Ovary (tissue), 1 donor: ENCODE measurements around the gene PRKG1.

Experiments
- EP300 ChIP-seq: sonication (generic); formaldehyde crosslinking; IDR thresholded peaks from one replicate; pipeline ENCODE4 v1.6.1; 2017; ENCODE audit warnings: antibody characterized with exemption
- POLR2A ChIP-seq: fragments of 450-650 bp; IDR thresholded peaks from one replicate; pipeline ENCODE4 v1.6.1; 2017; ENCODE audit warnings: antibody characterized with exemption, mild to moderate bottlenecking, moderate library complexity

GRCh38 chr10:51960494-51960895, 886.2 kb downstream of the PRKG1 start:
- TF ChIP-seq EP300 (no peak), POLR2A (no peak)
